Tibial nerve (tissue), 4 donors: ENCODE measurements around the gene LXN. TPM values are rescaled to one million over a fixed set of nuclear protein-coding genes. Genes with fewer than 3 reads are reported as not detected.
A peak's percentile ranks its signal among the peaks of the same experiment; 100 is the strongest.

Experiments
- DNase-seq, 2 donors: peaks; one replicate each; pipeline ENCODE4 v3.0.0-alpha.2; 2019; ENCODE audit warnings: low spot score in 2 of 2
- H3K27ac ChIP-seq, 4 donors: fragments of 200-600 bp; sonication (generic) in 3 of 4; one replicate each; pipeline ENCODE4 v1.5.1; 2017 to 2019; ENCODE audit warnings: mild to moderate bottlenecking in 1 of 4
- H3K27me3 ChIP-seq, 2 donors: fragments of 200-600 bp; sonication (generic) in 1 of 2; one replicate each; pipeline versions ENCODE4 v1.5.1 to v1.6.0; 2017 to 2019
- H3K36me3 ChIP-seq, 3 donors: fragments of 200-600 bp; sonication (generic); one replicate each; pipeline ENCODE4 v1.5.1; 2018 to 2019
- H3K4me1 ChIP-seq, 4 donors: fragments of 200-600 bp; sonication (generic) in 3 of 4; one replicate each; pipeline ENCODE4 v1.5.1; 2017 to 2019
- H3K4me3 ChIP-seq, 4 donors: fragments of 200-600 bp; sonication (generic) in 3 of 4; one replicate each; pipeline ENCODE4 v1.5.1; 2017 to 2019; ENCODE audit warnings: mild to moderate bottlenecking in 1 of 4, moderate library complexity in 1 of 4
- H3K9me3 ChIP-seq, 4 donors: fragments of 200-600 bp; sonication (generic) in 3 of 4; one replicate each; pipeline ENCODE4 v1.5.1; 2017 to 2019
- CTCF ChIP-seq, 5 experiments: fragments of 200-600 bp in 3 of 5; fragments of 450-650 bp in 2 of 5; sonication (generic) in 3 of 5; IDR thresholded peaks; one replicate each; pipeline ENCODE4 v1.5.1; 2016 to 2019; ENCODE audit warnings: antibody characterized with exemption in 5 of 5, mild to moderate bottlenecking in 3 of 5, moderate library complexity in 2 of 5
- EP300 ChIP-seq, 2 donors: sonication (generic); formaldehyde crosslinking; IDR thresholded peaks; one replicate each; pipeline ENCODE4 v1.6.1; 2017; ENCODE audit warnings: antibody characterized with exemption in 2 of 2, mild to moderate bottlenecking in 1 of 2
- POLR2A ChIP-seq, 2 donors: fragments of 450-650 bp; IDR thresholded peaks; one replicate each; pipeline ENCODE4 v1.6.1; 2017; ENCODE audit warnings: antibody characterized with exemption in 2 of 2, mild to moderate bottlenecking in 2 of 2, moderate library complexity in 2 of 2
- WGBS, 2 donors: methylation state at CpG; one replicate each; pipeline ENCODE4 v1.1.5; 2018; 5-methylcytosine and 5-hydroxymethylcytosine counted together
- total RNA-seq, 4 donors: library from RNA; depleted of rRNA; stranded (reverse); fragments of >200 nt; gene quantifications; one replicate each; pipeline ENCODE4 v1.1.0, GENCODE V29; 2016

LXN gene
- total RNA-seq, 4 donors from 2014 or later = 3.3 to 18.6 (median 15.9) TPM

DNA sequence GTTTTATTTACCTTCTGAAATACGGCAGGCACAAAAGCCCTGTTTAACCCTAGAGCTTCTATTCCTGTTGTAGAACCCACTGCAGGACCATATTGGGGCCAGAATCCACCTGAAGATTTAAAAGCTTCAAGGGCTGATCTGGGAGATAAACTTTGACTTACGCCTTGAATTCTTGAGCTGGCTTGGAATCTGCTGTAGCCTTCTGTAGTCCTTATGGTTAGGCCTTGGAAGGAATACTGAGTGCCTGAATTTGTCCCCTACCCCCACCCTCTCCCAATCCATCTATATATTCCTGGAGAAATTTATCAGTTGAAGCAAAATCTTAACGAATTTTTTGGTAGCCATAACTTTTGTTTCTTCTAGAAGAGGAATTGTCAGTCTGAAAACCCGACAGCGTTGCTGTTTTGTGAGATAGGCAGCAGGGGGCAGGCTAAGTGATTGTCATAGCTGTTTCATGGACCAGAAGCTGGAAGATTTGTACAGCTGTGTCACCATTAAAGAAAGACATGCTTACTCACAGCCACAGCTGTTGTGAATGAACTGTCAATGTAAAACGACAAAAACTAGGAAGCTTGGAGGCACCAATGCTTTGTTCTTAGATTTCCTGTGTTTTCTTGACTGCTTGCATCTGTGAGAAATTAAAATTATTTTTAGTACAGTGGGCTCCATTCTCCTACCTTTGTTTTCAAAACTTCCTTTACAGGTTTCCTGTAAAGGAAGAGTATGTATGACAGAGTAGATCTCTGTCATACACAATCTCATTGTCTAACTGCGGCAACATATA lies 12.8 kb downstream of the LXN start:
- Histone ChIP-seq H3K4me1 (peaks cover 0 to 8% (median 0%) of the 10 kb centered on the region in 4 donors), H3K27ac (peak overlapping the region in 2 of 4 donors; percentile 38 to 58), H3K36me3 (peaks cover 0 to 79% (median 7%) of the 10 kb centered on the region in 3 donors), H3K4me3 (no peak overlapping the region), H3K27me3 (no peaks in the 10 kb centered on the region), H3K9me3 (no peaks in the 10 kb centered on the region)
- 45 to 49% methylated on average over 7 of the region's 7 CpGs for WGBS, 2 donors
- DNase-seq = peak in 1 of 2 donors; percentile 82
- TF ChIP-seq CTCF (IDR thresholded peaks at IDR 0.05) = peak; percentile 43 to 61 (median 57)
- peak in 1 of 2 donors; percentile 10 for TF ChIP-seq EP300 (IDR thresholded peaks at IDR 0.05)
- no peak for TF ChIP-seq POLR2A (IDR thresholded peaks at IDR 0.05)

DNA sequence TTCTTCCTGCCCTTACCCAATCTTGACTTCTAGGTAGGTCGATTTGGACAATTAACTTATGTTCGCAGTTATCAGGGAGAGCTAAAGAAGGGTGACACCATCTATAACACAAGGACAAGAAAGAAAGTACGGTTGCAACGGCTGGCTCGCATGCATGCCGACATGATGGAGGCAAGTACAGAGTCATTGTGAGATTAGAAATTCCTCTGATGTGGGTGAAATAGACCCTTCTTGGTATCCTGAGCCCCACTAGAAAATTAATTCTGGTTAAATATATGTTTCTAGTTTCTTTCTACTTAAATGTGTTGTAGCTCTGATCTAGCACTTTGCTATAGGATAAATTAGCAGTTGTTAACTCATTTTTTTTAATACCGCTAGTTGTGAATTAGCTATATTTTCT lies 13.6 kb downstream of the LXN start:
- H3K27ac ChIP-seq = peak overlapping the region in 1 of 4 donors; percentile 58
- 93% methylated on average over 7 of the region's 7 CpGs for WGBS, 2 donors
- H3K36me3 ChIP-seq = peaks cover 0 to 79% (median 7%) of the 10 kb centered on the region in 3 donors
- TF ChIP-seq CTCF (IDR thresholded peaks at IDR 0.05) = no peak
- TF ChIP-seq EP300 (IDR thresholded peaks at IDR 0.05) = no peak
- no peak for TF ChIP-seq POLR2A (IDR thresholded peaks at IDR 0.05)
- no peak for DNase-seq
- no peak overlapping the region for H3K4me3 ChIP-seq
- no peaks in the 10 kb centered on the region for H3K27me3 ChIP-seq
- H3K4me1 ChIP-seq = peaks cover 0 to 8% (median 0%) of the 10 kb centered on the region in 4 donors
- H3K9me3 ChIP-seq = no peaks in the 10 kb centered on the region

GRCh38 chr3:158652463-158652862 lies 20.0 kb downstream of the LXN start:
- H3K36me3 ChIP-seq = peaks cover 0 to 83% (median 4%) of the 10 kb centered on the region in 3 donors
- no peak for DNase-seq
- H3K9me3 ChIP-seq = no peaks in the 10 kb centered on the region
- H3K4me1 ChIP-seq = peaks cover 0 to 8% (median 0%) of the 10 kb centered on the region in 4 donors
- WGBS, 2 donors = 89 to 91% methylated on average over 3 of the region's 3 CpGs
- H3K27ac ChIP-seq = no peak overlapping the region
- H3K4me3 ChIP-seq = no peak overlapping the region
- no peak for TF ChIP-seq CTCF (IDR thresholded peaks at IDR 0.05)
- TF ChIP-seq EP300 (IDR thresholded peaks at IDR 0.05) = no peak
- no peak for TF ChIP-seq POLR2A (IDR thresholded peaks at IDR 0.05)
- no peaks in the 10 kb centered on the region for H3K27me3 ChIP-seq

DNA sequence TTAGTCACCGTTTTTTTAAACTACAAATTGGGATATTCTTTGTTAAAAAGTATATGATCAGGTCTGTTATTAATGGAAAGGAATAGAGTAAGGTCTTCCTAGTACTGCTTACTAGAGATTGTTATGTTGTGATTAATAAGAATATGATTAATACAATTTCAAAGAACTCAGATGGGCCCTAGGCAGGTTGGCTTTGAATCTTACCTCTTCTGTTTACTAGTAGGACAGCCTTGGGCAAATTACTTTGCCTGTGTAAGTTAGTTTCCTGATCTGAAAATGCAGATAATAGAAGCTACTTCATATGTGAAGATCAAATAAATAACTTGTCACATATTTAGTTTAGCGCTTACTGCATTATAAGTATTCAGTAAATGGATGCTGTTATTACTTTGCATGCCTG lies 21.3 kb downstream of the LXN start:
- H3K4me3 ChIP-seq = no peak overlapping the region
- 97% methylated on average over 2 of the region's 2 CpGs for WGBS, 2 donors
- H3K4me1 ChIP-seq = peaks cover 0 to 19% (median 0%) of the 10 kb centered on the region in 4 donors
- no peak overlapping the region for H3K27ac ChIP-seq
- no peak for DNase-seq
- TF ChIP-seq CTCF (IDR thresholded peaks at IDR 0.05) = no peak
- TF ChIP-seq POLR2A (IDR thresholded peaks at IDR 0.05) = no peak
- no peak for TF ChIP-seq EP300 (IDR thresholded peaks at IDR 0.05)
- no peaks in the 10 kb centered on the region for H3K9me3 ChIP-seq
- H3K36me3 ChIP-seq = peaks cover 0 to 84% (median 4%) of the 10 kb centered on the region in 3 donors
- no peaks in the 10 kb centered on the region for H3K27me3 ChIP-seq

DNA sequence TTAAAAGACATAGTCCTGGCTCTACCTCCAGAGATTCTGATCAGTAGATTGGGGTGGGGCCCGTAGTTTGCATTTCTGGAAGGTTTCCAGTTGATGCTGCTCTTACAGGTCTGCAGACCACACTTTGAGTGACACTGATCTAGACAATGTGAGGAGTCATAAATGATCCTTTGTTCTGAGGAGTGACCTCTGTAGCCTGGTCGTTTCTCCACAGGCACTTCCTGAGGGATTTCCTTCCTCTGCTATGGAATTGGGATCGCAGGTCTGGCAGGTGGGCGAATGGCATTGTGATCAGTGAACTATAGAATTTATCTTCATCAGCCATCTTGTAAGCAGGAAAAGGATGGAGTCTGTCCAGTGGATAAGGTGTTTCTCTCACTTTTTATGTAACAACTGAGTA lies 22.7 kb downstream of the LXN start:
- Histone ChIP-seq H3K4me3 (no peak overlapping the region), H3K36me3 (peaks cover 0 to 70% (median 0%) of the 10 kb centered on the region in 3 donors), H3K27ac (no peak overlapping the region), H3K9me3 (no peaks in the 10 kb centered on the region), H3K4me1 (peaks cover 0 to 32% (median 8%) of the 10 kb centered on the region in 4 donors), H3K27me3 (no peaks in the 10 kb centered on the region)
- TF ChIP-seq CTCF (IDR thresholded peaks at IDR 0.05) (no peak), EP300 (IDR thresholded peaks at IDR 0.05) (no peak), POLR2A (IDR thresholded peaks at IDR 0.05) (no peak)
- DNase-seq = no peak
- 37 to 49% methylated on average over 4 of the region's 4 CpGs for WGBS, 2 donors
